Measurements from ENCODE around the gene PTPN5.
"Not testable (repeated sequence)": the region's sequence is repeated elsewhere in the genome, so short reads cannot be mapped to it uniquely, and the experiment has no call there.

PTPN5 gene

DNA sequence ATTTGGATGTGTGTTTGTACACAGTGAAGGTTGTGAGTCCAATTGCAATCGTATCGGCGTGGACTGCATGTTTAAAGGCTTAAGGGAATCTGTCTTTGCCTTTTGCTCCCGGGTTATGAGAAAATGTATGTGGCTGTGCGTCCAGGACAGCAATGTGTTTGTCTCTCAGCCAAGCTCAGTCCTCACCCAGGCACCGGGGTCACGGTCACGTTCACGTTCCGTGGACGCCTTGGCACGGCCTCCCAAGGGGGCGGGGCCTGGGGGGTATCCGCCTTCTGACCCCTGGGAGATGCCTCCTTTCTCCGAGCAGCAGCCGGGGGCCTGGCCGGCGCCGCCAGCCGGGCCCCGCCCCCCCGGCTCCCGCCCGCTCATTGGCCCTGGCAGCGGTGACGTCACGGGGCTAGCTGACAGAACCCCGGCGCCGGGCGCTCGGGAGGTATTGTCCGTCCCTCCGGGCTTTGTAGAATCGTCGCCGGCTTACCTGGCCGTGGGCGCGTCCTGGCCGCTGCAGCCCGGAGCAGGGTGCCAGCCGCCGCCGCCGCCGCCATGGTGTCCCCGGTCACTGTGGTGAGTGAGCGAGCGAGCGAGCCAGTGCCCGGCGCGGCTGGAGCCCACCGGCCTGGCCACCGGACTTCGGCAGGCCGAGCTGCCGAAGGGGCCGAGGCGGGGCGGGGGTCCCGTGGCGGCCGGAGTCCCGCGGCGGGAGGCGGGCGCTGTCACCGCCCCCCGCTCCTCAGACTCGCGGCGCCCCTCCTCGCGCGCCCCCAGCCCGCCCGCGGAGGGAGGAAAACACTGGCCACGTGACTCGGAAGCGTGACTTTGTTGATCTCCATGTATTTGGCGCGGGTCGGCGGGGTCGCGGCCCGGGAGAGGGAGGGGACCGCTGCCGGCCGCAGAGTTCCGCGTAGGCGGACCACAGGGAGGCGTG lies 93.0 kb downstream of the PTPN5 start, which contains the start of gene TMEM86A:
Gene TMEM86A, plus strand, starts transcription at position 439 of the 928 bp plus-strand sequence. Its CDS starts 108 bp downstream, at position 547.
- peak within 1 kb of the TSS; percentile 59 for H3K27ac ChIP-seq
- DNase-seq (ENCODE audit: low read depth, low spot score): no peak

GRCh38 chr11:18697576-18697975 lies 94.0 kb downstream of the PTPN5 start:
- H3K27ac ChIP-seq: peak overlapping the region; percentile 59
- no peak for DNase-seq (ENCODE audit: low read depth, low spot score)

- no peak for DNase-seq (ENCODE audit: low read depth, low spot score)
- H3K27ac ChIP-seq: peak overlapping the region; percentile 59
Measured at GRCh38 chr11:18696638-18697225, 94.9 kb downstream of the PTPN5 start.

DNA sequence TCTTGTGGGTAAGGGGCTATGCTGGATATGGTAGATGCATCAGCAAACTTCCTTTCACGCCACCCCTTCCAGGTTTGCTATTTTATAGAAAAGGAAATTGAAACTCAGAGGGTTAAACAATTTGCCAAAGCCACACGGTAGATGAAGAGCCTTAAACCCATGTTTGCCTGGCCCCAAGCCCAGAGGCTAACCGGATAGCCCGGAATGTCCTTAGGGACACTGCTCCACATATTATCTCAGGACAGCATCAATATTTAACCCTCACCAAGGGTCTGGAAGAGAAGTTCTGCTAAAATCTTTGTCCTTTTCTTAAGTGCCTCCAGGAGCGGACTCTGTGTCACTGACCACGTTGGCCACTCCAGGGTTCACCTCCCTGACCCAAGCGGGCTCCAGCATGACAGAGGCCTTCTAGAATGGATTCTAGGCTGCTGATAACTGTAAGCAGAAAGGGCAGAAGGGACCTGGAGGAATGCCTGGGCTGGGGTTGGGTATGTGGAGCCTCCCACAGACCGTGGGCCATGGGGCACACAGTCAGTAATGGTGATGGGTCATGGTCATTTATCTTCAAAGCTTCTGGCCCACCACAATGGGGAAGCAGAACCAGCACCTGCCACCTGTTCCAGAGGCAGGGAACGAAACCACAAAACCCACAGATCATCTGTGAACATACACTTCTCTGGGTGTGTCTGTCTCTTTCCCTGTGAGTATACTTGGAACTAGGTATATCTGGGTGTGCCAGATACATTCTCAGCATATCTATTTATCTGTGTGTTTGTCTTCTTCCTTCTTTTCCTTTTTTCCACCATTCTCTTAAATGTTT lies 98.4 kb downstream of the PTPN5 start:
- DNase-seq (ENCODE audit: low read depth, low spot score): no peak

DNA sequence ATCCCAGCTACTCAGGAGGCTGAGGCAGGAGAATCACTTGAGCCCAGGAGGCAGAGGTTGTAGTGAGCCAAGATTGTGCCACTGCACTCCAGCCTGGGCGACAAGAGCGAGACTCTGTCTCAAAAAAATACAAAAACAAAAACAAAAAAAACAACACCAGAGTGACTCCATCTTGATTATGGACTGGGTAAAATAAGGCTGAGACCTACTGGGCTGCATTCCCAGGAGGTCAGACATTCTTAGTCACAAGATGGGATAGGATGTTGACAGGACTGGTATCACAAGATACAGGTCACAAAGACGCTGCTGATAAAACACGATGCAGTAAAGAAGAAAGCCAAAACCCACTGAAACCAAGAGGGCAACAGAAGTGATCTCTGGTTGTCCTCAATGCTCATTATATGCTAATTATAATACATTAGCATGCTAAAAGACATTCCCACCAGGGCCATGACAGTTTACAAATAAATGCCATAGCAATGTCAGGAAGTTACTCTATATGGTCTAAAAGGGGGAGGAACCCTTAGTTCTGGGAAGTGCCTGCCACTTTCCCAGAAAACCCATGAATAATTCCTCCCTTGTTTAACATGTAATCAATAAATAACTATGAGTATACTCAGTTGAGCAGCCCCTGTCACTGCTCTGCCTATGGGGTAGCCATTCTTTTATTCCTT lies 100.0 kb downstream of the PTPN5 start:
- H3K27ac ChIP-seq; DNase-seq (ENCODE audit: low read depth, low spot score): not testable (repeated sequence)

More for the DNA sequence above, 98.4 kb downstream of the PTPN5 start:
- peak overlapping the region; percentile 29 for H3K27ac ChIP-seq

GRCh38 chr11:18684267-18684666 lies 107.3 kb downstream of the PTPN5 start:
- no peak for DNase-seq (ENCODE audit: low read depth, low spot score)
- no peak overlapping the region for H3K27ac ChIP-seq

DNA sequence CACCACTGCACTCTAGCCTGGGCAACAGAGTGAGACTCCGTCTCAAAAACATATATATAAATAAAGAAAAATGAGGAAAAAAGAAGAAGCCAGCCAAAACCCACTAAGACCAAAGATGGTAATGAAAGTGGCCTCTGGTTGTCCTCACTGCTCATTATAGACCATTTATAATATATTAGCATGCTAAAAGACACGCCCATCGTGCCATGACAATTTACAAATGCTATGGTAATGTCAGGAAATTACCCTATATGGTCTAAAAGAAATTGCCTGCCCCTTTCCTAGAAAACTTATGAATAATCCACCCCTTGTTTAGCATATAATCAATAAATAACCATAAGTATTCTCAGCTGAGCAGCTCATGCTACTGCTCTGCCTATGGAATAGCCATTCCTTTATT lies 109.1 kb downstream of the PTPN5 start:
- DNase-seq (ENCODE audit: low read depth, low spot score): no peak

DNA sequence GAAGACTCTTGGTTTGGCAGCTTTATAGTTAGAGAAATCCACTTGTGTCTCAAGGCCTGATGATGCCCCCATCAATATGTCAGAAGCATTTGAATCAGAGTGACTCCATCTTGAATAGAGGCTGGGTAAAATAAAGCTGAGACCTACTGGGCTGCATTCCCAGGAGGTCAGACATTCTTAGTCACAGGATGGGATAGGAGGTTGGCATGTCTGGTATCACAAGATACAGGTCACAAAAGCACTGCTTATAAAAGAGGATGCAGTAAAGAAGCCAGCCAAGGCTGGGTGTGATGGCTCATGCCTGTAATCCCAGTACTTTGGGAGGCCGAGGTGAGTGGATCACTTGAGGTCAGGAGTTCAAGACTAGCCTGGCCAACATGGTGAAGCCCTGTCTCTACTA lies 109.6 kb downstream of the PTPN5 start:
- DNase-seq (ENCODE audit: low read depth, low spot score): peak; percentile 48
- peak overlapping the region; percentile 40 for H3K27ac ChIP-seq

More for the DNA sequence above, 109.1 kb downstream of the PTPN5 start:
- peak overlapping the region; percentile 40 for H3K27ac ChIP-seq
